ENCODE measurements around the gene JHY.

DNA sequence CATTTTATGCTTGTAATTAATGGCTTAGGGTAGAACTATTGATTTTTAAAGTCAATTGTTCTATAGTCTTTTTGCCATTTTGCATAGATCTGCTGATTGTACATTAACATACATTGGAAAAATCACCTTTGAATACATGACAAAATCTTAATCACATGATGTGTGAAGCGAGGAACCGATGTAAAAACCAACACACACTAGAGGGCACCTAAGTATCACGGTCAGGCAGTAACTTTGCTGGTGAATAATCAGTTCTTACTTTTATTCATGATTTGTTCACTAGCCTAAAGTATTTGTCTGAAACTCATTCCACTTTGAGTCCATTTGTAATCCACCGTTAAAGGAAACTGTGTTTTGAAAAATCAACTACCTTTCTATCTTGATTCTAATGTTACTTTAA is 28.2 kb downstream of the JHY start:
- TF ChIP-seq CTCF (conservative IDR thresholded peaks at IDR 0.05; ENCODE audit: low read length) (peak; percentile 58), EZH2phosphoT487 (IDR thresholded peaks at IDR 0.05; ENCODE audit: borderline replicate concordance, low read depth, low read length) (no peak)

All from OCI-LY7 (cell line).